OCI-LY1 (cell line): Measurements from ENCODE around the gene GSE1.

ENCODE experiments used
- H2AFZ ChIP-seq: fragments of 200-600 bp; sonication (generic), shearing (Covaris generic); 2 replicates; pipeline ENCODE4 v1.6.0; 2014; ENCODE audit warnings: antibody characterized with exemption, mild to moderate bottlenecking, low read length
- H3F3A ChIP-seq: fragments of 200-600 bp; sonication (generic), shearing (Covaris generic); 2 replicates; pipeline ENCODE4 v1.6.0; 2014; ENCODE audit warnings: mild to moderate bottlenecking, antibody characterized with exemption, low read length, moderate library complexity; ENCODE audit not compliant: insufficient read depth
- H3K27ac ChIP-seq: fragments of 200-600 bp; sonication (generic); 2 replicates; pipeline ENCODE4 v1.5.1; 2014; ENCODE audit warnings: low read length, mixed run types, mild to moderate bottlenecking, low read depth; ENCODE audit not compliant: poor library complexity, severe bottlenecking
- H3K27me3 ChIP-seq: fragments of 200-600 bp; sonication (generic); 2 replicates; pipeline ENCODE4 v1.6.0; 2014; ENCODE audit warnings: antibody characterized with exemption, mild to moderate bottlenecking, low read length, moderate library complexity; ENCODE audit not compliant: insufficient read depth
- H3K36me3 ChIP-seq: fragments of 200-600 bp; sonication (generic); 2 replicates; pipeline ENCODE4 v1.6.1; 2014; ENCODE audit warnings: mild to moderate bottlenecking, antibody characterized with exemption, low read length, moderate library complexity, mixed read lengths; ENCODE audit not compliant: insufficient read depth
- H3K4me1 ChIP-seq: fragments of 200-600 bp; sonication (generic); 2 replicates; pipeline ENCODE4 v1.5.1; 2014; ENCODE audit warnings: mild to moderate bottlenecking, low read length, moderate library complexity; ENCODE audit not compliant: insufficient read depth, severe bottlenecking
- H3K4me2 ChIP-seq: fragments of 200-600 bp; sonication (generic), shearing (Covaris generic); 2 replicates; pipeline ENCODE4 v1.6.1; 2014; ENCODE audit warnings: low read length
- H3K4me3 ChIP-seq: fragments of 200-600 bp; sonication (generic); 2 replicates; pipeline ENCODE4 v1.5.1; 2014; ENCODE audit warnings: low read length, low read depth, mild to moderate bottlenecking, mixed read lengths; ENCODE audit not compliant: poor library complexity, severe bottlenecking
- H3K79me2 ChIP-seq: fragments of 200-600 bp; shearing (Covaris generic); 2 replicates; pipeline ENCODE4 v1.6.1; 2016; ENCODE audit warnings: mixed run types, low read length, mixed read lengths; ENCODE audit not compliant: insufficient read depth
- H3K9ac ChIP-seq: fragments of 200-600 bp; sonication (generic), shearing (Covaris generic); 2 replicates; pipeline ENCODE4 v1.6.1; 2014; ENCODE audit warnings: mild to moderate bottlenecking, low read length, mixed read lengths
- H3K9me2 ChIP-seq: fragments of 200-600 bp; sonication (generic), shearing (Covaris generic); 2 replicates; pipeline ENCODE4 v1.6.1; 2014; ENCODE audit warnings: low read depth, mild to moderate bottlenecking, low read length, mixed read lengths
- H3K9me3 ChIP-seq: fragments of 200-600 bp; shearing (Covaris generic); 2 replicates; pipeline ENCODE4 v1.6.1; 2014; ENCODE audit warnings: low read length, mixed read lengths
- H4K20me1 ChIP-seq: fragments of 200-600 bp; sonication (generic), shearing (Covaris generic); 2 replicates; pipeline ENCODE4 v1.6.0; 2016; ENCODE audit warnings: mild to moderate bottlenecking, low read length; ENCODE audit not compliant: insufficient read depth
- EZH2 ChIP-seq: fragments of 200-600 bp; sonication (generic), shearing (Covaris generic); IDR thresholded peaks from 2 replicates; pipeline ENCODE4 v1.8.0; 2017; ENCODE audit warnings: borderline replicate concordance, mixed run types, mild to moderate bottlenecking, antibody characterized with exemption, low read length, moderate library complexity, mixed read lengths
- TF ChIP-seq, protein P1 (sequence below): fragments of 200-600 bp; sonication (generic), shearing (Covaris generic); IDR thresholded peaks from 2 replicates; pipeline ENCODE4 v1.5.1; 2017; ENCODE audit warnings: mild to moderate bottlenecking, antibody characterized with exemption, low read length, moderate library complexity, mixed read lengths

Gene GSE1

DNA sequence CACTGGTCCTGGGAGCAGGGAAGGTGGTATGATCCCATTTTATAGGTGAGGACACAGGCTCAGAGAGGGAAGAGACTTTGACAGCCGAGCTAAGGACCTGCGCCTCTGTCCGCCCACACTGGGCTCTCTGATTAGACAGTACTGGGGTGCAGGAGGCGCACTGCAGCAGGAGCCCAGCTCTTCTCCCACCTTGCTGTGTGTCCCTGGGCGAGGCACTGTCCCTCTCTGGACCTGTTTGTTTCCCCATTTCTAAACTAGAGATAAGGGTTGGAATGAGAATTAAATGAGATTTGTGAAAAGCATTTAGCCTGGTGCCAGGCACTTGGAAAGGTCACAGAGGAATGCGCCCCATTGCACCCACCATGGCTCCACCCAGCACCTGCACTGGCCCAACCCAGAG is 95.2 kb downstream of the GSE1 start:
- H3K36me3 ChIP-seq = peaks cover 5% of the 10 kb centered on the region; the same call in 1 of the 2 replicates
- H3K4me2 ChIP-seq = no peak overlapping the region
- no peak overlapping the region for H2AFZ ChIP-seq
- peaks cover 17% of the 10 kb centered on the region; the same call in 1 of the 2 replicates for H3K27me3 ChIP-seq
- H3K9ac ChIP-seq = no peak overlapping the region
- no peaks in the 10 kb centered on the region for H4K20me1 ChIP-seq
- 0 out of 2 replicates have a peak, but pooled peaks cover 4% of the 10 kb centered on the region for H3K9me3 ChIP-seq
- TF ChIP-seq, protein P1, sequence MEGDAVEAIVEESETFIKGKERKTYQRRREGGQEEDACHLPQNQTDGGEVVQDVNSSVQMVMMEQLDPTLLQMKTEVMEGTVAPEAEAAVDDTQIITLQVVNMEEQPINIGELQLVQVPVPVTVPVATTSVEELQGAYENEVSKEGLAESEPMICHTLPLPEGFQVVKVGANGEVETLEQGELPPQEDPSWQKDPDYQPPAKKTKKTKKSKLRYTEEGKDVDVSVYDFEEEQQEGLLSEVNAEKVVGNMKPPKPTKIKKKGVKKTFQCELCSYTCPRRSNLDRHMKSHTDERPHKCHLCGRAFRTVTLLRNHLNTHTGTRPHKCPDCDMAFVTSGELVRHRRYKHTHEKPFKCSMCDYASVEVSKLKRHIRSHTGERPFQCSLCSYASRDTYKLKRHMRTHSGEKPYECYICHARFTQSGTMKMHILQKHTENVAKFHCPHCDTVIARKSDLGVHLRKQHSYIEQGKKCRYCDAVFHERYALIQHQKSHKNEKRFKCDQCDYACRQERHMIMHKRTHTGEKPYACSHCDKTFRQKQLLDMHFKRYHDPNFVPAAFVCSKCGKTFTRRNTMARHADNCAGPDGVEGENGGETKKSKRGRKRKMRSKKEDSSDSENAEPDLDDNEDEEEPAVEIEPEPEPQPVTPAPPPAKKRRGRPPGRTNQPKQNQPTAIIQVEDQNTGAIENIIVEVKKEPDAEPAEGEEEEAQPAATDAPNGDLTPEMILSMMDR = no peak
- no peak for TF ChIP-seq EZH2
- no peaks in the 10 kb centered on the region for H3F3A ChIP-seq
- no peak overlapping the region for H3K27ac ChIP-seq
- no peaks in the 10 kb centered on the region for H3K79me2 ChIP-seq
- no peaks in the 10 kb centered on the region for H3K4me1 ChIP-seq
- no peak overlapping the region for H3K4me3 ChIP-seq
- H3K9me2 ChIP-seq = no peaks in the 10 kb centered on the region

DNA sequence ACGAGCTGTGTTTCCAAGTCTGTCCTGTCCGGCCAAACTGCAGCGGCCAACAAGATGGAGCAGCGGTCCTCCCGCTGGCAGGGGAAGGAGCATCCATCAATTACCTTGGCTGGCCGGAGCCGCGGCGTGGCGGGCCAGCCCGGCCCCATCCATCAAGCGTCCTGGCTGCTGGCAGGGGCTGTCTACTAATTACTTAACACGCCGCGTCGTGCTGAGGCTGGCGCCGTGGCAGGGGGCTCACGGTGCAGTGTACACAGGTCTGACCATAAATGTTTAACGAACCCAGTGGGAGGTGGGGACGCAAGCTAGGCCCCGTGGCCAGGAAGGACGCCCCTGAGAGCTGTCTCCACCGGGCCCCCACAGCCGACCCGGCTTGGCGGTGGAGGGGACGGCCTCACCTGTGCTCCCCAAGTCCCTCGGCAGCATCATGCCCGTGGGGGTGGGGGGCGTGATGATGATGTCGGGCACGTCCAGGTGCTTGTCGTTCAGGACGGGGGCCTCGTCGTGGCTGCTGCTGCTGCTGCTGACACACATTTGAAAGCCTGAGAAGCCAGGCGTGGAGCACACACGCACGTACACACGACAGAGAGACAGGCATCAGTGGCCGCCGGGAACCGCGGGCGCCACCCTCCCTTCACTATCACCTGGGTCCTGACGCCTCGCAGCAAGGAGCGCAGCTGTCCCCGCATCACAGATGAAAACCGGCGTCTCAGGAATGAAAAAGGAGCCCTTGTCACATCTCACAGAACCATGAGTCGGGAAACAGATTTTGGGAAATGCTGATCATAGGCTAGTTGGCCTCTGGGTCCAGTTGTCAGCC is 96.9 kb downstream of the GSE1 start:
- no peaks in the 10 kb centered on the region for H3K79me2 ChIP-seq

DNA sequence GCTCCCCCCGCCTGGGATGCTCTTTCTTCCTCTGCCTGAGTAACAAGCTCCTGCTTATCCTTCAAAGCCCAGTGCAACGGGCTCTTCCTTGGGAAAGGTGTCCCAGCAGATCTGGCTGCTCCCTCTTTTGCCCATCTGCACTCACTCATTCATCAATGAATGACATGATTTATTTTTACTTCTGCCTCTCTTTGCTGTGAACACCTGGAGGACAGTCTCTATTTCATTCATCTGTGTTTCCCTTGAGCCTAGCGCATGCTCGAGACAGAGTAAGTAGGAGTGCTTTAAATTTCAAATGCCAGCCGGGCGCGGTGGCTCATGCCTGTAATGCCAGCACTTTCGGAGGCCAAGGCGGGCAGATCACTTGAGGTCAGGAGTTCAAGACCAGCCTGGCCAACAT is 97.6 kb downstream of the GSE1 start:
- no peaks in the 10 kb centered on the region for H3K4me1 ChIP-seq
- no peak overlapping the region for H3K9ac ChIP-seq
- H3K27ac ChIP-seq = no peak overlapping the region
- H4K20me1 ChIP-seq = no peaks in the 10 kb centered on the region
- H3K36me3 ChIP-seq = peaks cover 5% of the 10 kb centered on the region; the same call in 1 of the 2 replicates
- no peaks in the 10 kb centered on the region for H3K9me2 ChIP-seq
- no peak overlapping the region for H2AFZ ChIP-seq
- H3K4me2 ChIP-seq = no peak overlapping the region
- peaks cover 17% of the 10 kb centered on the region; the same call in 1 of the 2 replicates for H3K27me3 ChIP-seq
- 0 out of 2 replicates have a peak, but pooled peaks cover 4% of the 10 kb centered on the region for H3K9me3 ChIP-seq
- H3K79me2 ChIP-seq = no peaks in the 10 kb centered on the region
- no peaks in the 10 kb centered on the region for H3F3A ChIP-seq
- TF ChIP-seq EZH2 = no peak
- TF ChIP-seq, protein P1 = no peak
- no peak overlapping the region for H3K4me3 ChIP-seq

More for the DNA sequence above, 96.9 kb downstream of the GSE1 start:
- Histone ChIP-seq H3K9me2 (no peaks in the 10 kb centered on the region), H3F3A (no peaks in the 10 kb centered on the region), H3K4me2 (no peak overlapping the region), H3K27me3 (peaks cover 17% of the 10 kb centered on the region; the same call in 1 of the 2 replicates), H3K4me1 (no peaks in the 10 kb centered on the region), H3K9ac (no peak overlapping the region), H2AFZ (no peak overlapping the region), H4K20me1 (no peaks in the 10 kb centered on the region), H3K27ac (no peak overlapping the region), H3K9me3 (0 out of 2 replicates have a peak, but pooled peaks cover 4% of the 10 kb centered on the region), H3K4me3 (no peak overlapping the region), H3K36me3 (peaks cover 5% of the 10 kb centered on the region; the same call in 1 of the 2 replicates)
- TF ChIP-seq EZH2 = no peak
- TF ChIP-seq, protein P1 = no peak
